Activated T-cell treated with anti-CD3 and anti-CD28 coated beads, Interleukin-2, amount 50 U/mL, for 1 hour (primary cell): Measurements from ENCODE around the gene MTHFD2L.
"Not testable (repeated sequence)": the region's sequence is repeated elsewhere in the genome, so short reads cannot be mapped to it uniquely, and the experiment has no call there.

Experiments used
- DNase-seq: peaks from one replicate; pipeline ENCODE4 v3.0.0-alpha.2; 2020

MTHFD2L gene

DNA sequence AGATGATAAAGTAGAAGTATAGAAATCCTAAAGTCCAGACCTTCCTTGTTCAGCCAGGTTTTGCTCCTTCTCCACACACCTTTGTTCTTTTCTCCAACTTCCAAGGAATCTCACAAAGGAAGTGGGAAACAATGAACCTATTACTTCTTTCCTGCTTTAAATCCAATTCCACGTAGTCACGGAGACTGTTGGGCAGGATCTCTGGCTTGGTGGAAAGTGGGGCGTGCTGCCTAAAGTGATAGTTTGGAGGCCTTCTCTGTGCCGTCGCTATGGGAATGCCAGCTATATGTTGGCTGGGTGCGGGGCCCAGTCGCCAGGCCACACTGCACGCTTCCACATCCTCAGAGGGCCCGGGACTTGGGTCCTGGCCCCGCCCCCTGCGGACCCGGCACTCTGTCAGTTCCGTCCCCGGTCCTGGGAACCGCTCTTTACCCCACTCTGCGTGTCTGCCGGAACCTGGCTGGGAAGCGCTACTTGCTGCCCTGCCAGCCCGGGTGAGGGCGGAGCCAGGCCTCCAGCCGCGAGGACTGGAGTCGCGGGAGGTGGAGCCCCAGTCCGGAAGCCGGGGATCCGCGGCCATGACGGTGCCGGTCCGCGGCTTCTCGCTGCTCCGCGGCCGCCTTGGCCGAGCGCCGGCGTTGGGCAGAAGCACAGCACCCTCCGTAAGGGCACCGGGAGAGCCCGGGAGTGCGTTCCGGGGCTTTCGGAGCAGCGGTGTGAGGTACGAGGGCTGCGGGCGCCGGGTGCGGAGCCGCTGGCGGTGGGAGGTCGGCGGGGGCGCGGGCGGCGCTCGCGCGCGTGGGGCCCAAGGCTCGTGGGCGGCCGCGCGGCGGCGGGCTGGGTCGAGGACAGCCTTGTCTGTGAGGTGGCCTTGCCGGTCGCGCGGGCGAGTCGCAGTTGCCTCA lies at the start of gene MTHFD2L:
Gene MTHFD2L (plus strand): TSS at position 558 of the 905 bp plus-strand sequence. CDS start 21 bp downstream, at position 579.
- peak; percentile 82 for DNase-seq

GRCh38 chr4:74108457-74109115 lies 49.3 kb upstream of the MTHFD2L start:
- no peak for DNase-seq

- no peak for DNase-seq
Observed at GRCh38 chr4:74109116-74109869, 48.6 kb upstream of the MTHFD2L start.

DNA sequence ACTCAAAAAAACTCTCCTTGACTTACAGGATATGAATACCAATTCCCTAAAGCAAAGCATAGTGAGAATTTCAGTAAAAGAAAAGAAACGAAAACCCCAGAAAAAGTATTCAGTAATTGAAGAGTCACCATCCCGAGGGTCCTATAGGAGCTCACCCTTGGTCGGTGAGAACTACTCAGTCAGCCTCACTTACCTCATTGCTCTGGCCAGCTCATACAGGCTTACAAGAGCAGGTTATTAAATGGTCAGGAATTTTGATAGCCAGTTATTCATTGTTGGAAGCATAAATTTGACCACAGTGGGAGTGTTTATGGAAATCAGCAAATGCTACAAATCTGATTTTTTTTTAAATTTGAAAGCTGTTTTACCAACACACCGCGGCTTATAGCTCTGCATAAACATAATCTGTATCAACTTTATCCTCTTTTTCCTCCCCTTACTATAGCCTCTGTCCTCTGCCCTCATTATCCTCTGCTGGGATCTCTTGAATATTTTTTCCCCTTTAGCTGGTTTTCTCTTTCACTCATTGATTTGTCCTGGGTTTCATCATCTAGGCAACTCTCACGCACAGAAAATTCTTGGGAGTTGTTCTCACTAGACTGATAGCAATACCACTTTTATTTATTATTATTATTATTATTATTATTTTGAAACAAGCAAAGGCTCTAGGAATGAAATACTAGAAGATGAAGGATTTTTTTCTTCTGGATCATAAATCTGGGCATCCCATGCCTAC lies 47.9 kb upstream of the MTHFD2L start:
- DNase-seq: no peak

- no peak for DNase-seq
Observed at GRCh38 chr4:74110670-74111069, 47.2 kb upstream of the MTHFD2L start.

DNA sequence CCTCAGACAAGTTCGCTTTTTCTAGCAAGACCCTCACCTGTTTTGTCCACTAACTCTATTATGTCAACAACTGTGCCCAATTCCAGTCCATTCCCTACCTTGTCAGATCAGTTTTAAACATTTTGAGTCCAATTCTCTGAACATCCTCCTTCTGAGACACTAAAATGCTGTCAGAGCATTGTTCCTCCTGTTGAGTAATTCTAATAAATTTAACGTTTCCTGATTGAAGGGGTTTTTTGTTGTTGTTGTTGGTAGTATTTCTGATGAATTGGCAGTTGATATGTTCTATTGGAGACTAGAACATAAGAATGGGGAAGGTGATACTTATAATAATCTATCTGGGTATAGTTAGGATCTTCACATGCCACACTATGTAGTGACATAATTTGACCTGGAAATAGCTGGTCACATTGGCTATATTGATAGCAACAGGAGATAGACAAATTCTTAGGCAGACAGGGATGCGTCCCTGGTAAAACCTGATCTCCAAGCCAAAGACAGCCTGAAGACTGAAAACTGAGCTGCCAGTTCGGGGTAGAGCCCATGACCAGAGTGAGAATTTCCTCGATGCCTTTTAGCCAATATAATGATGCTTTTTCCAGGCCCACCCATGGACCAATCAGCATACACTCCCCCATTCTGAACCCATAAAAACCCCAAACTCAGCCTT lies 46.5 kb upstream of the MTHFD2L start:
- no peak for DNase-seq

DNA sequence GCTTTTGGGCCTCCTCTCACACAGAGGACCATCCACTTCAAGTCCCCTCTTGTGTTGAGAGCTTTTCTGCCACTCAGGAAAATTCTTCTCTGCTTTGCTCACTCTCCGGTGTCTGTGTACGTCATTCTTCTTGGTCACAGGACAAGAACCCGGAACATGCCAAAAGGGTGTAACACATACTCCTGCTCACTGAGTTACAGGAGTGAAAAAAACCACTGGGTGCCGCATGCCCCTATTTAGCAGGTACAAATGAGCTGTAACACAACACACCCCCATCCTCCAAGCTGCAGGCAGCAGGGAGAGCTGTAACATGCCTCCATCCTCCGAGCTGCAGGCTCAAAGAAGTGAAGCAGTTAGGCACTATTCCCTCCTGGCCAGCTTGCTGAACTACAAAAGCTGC lies 45.9 kb upstream of the MTHFD2L start:
- DNase-seq: no peak

GRCh38 chr4:74112399-74113105 lies 45.4 kb upstream of the MTHFD2L start:
- DNase-seq: no peak

DNA sequence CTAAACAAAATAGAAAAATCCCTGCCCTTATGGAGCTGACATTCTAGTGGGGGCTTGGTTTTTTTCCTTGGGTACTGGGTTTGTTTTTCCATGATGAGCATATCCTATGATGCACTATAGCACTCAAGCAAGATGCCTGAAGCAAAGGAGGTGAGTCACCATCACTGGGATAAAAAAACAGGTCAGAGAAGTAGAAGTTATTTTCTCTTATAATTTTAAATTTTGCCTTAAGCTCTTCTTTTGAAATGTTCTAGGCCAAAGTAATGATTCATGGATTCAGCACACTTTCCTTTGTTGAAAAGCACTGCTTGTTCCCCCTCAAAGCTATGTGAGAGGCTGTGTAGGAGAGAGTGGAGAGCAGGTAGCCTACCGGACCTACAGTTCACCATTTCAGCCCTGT lies 43.7 kb upstream of the MTHFD2L start:
- no peak for DNase-seq

- DNase-seq: no peak
Observed at GRCh38 chr4:74117024-74117534, 40.8 kb upstream of the MTHFD2L start.

DNA sequence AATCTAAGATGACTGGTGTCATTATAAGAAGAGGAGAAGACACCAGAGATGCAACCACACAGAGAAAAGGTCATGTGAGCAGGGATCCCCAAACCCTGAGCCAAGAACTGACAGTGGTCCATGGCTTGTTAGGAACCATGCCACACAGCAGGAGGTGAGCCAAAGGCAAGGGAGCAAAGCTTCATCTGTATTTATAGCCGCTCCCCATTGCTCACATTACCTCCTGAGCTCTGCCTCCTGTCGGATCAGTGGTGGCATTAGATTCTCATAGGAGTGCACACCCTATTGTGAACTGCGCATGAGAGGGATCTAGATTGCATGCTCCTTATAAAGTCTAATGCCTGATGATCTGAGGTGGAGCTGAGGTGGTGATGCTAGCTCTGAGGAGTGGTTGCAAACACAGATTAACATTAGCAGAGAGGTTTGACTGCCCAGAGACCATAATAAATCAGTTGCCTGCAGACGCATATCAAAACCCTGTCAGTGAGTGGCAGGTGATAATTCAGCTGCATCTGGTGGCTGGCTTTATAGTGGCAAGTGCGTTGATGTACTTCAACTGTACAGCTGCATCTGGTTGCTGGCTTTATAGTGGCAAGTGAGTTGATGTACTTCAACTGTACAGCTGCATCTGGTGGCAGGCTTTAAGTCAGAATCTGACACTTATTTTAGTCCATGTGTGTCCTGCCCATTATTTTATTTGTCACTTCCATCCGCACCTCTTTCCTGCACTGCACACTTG lies 39.1 kb upstream of the MTHFD2L start:
- DNase-seq: no peak

GRCh38 chr4:74120086-74120485 lies 37.8 kb upstream of the MTHFD2L start:
- DNase-seq: no peak

DNA sequence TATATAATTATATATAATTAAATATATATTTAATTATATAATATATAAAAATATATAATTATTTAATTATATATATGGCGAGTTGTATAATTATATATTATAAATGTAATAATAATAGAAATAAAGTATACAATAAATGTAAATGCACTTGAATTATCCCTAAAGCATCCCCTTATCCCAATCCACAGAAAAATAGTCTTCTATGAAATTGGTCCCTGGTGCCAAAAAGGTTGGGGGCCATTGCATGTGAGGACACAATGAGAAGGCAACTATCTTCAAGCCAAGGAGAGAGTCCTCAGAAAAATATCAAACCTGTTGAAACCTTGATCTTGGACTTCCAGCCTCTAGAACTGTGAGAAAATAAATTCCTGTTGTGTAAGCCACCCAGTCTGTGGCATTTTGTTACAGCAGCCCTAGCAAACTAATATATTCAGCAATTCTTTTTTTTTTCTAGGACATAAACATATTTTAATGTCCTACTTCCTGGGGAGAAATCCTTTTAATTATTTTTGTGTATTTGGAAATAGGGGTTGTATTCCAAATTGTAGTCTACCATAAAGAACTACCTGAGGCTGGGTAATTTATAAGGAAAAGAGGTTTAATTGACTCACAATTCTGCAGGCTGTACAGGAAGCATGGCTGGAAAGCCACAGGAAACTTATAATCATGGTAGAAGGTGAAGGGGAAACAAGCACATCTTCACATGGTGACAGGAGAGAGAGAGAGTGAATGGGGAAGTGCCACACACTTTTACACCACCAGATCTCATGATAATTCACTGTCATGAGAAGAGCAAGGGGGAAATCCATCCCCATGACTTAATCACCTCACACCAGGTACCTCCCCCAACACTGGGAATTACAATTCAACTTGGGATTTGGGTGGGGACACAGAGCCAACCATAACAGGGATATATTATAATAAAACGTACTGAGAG lies 36.0 kb upstream of the MTHFD2L start:
- DNase-seq: no peak

DNA sequence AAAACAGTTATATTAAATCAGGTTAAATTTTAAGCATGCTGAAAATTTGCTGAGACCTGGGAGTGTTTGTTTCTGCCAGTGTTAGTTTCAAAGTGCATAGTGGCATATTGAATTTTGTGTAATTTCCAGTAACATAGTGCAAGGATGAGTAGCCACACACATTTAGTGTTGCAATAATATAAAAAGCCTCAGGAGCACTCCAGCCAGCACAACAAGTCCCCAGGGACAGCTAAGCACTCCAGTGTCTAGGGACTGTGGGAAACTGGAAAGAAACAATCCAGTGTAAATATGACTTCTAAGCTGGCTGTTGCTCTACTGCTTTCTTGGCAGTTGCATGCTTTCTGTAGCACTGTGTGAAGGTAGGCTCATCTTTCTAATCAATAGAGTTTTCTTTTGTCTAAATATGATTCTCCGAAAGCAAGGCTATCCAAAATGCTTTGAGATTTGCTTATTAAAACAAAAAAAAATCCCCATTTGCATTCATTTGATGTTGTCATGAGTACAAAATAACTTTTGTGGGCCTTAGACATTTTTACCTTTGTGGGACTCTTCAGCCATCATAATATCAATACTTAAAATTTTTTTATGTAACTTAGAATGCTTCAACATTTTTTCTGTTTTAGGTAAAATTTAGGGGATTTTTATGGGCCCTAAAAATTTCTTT lies 34.7 kb upstream of the MTHFD2L start:
- no peak for DNase-seq

DNA sequence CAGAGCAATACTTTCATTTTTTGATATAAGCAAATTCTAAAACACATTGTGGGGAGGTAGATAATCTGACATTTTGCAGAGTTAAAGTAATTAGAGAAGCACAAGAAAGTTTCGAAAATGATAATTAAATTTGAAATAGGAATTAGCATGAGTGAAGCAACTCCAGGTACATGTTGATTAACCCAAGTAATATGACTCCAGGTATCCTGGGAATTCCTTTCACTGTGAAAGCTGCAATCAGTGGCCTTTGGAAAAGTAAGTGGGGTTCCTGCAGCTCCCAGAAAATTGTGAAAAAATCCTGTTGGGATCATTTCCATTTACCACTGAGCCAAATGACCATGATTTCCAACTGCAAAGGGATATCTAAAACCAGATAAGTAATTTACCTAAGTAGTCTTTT lies 32.9 kb upstream of the MTHFD2L start:
- no peak for DNase-seq

DNA sequence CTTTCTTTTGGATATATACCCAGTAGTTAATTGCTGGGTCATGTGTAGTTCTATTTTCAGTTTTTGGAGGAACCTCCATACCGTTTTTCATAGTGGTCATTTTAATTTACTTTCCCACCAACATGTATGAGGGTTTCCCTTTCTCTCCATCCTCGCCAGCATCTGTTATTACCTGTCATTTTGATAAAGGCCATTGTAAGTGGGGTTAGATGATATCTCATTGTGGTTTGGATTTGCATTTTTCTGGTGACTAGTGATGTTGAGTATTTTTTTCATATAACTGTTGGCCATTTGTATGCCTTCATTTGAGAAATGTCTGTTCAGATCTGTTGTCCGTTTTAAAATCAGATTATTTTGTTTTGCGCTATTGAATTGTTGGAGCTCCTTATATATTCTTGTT lies 30.2 kb upstream of the MTHFD2L start:
- DNase-seq: no peak

- DNase-seq: not testable (repeated sequence)
Observed at GRCh38 chr4:74130843-74131242, 27.1 kb upstream of the MTHFD2L start.

GRCh38 chr4:74132188-74132587 lies 25.7 kb upstream of the MTHFD2L start:
- not testable (repeated sequence) for DNase-seq

DNA sequence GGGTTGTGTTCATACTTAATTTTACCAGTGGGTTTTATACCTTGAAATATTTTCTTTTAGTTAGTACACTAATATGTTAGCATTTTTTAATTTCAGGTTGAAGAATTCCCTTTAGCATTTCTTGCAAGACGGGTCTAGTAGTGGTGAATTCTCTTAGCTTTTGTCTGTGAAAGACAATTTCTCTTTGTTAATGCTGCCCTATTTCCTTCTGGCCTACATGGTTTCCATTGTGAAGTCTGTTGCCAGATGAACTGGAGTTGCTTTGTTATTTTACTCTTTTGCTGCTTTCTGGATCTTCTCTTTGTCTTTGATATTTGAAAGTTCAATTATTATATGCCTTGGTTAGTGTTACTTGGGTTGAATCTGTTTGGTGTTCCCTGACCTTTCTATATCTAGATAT lies 25.0 kb upstream of the MTHFD2L start:
- DNase-seq: no peak
